ENCODE results near the gene AGAP3.

The AGAP3 gene

DNA sequence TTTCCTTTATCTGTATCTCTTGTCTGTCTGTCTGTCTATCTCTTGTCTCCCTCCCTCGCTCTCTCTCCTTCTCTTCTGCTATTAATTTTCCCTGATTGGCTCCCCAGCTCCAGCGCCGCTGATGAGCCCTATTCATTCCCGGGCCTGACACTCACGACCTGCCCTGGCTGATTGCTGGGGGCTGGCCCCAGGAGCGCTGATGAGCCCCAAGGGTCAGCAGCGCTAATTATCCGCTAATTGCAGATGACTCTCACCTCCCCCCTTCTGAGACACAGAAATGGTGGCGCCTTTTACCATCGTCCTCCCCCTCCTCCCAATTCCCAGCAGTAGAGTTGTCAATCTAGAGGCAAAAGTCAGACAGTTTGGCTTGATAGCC, 82.5 kb downstream of the AGAP3 start:
- no peak for DNase-seq

DNA sequence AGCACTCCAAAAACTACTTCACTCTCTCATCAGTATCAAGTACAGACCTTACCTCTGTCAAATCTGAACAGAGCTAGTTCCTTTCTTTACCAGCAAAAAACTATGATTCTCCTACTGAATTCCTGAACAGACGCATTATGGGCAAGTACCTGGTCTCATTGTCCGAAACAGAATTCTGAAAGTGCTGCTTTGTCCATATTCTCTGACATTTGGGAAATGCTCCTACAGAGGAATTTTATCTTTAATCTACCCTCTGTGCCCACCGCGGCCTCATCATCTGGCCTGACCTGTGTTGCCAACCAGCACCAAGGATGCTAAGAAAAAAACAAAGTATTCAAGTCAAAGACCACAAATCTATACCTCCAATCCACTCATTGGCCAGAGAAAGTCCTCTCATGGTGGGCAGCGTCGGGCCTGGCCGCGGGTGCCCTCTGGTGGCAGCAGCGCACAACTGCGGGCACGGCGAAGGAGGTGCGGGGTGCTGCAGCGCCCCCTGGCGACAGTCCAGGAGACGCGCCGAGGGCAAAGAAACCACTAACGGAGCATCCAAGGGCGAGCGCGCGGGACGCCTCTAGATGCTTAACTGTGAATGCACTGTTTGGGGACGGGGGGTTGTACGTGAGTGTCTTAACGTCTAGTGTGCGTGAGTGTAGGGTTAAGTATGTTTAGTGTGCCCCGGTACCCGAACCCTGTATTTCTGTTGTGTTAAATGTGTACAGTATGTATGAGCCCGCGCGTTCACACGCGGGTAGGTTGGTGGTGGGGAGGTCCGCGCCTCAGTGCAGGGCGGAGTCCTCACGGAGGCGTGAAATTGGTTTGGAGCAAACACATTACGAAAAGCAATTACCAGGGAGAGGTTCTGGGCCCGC, 86.2 kb downstream of the AGAP3 start:
- peak; percentile 29 for DNase-seq

DNA sequence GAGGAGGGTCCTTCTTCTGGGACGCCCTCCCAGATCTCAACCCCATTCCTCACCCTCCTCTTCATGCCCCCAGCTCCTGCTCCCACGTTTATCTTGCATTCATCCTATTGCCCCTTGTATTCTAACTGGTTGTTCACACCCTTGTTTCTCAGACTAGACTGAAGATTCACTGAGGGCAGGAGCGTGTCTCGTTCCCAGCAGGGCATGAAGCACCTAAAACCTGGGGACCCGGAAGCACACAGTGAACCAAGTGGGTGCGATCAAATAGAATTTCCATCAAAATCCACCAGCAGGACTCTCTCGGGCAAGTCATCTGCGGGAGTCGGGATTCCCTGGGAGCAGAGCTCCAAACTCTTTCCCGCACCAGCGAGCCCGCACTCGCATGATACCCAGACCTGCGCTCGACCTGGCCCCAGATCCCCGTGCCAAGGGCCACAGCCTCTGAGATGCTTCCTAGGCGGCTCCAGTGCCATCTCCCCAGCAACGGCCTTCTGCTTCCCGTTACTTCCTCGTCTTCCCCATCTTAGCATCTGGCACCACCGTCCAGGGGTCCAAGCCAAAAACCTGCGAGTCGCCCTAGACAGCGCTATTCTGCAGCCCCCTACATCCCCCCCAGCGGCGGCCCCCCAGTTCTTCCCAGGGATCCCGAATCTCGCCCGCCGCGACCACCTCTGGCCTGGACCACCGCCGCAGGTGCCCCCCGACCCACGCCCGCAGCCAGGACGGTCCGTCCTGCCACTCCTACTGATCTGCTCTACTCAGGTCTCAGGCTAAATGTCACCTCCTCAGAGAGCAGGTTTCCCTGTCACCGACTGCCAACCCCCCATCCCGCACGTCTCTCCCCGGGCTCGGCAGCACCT, 87.3 kb downstream of the AGAP3 start:
- DNase-seq = no peak

DNA sequence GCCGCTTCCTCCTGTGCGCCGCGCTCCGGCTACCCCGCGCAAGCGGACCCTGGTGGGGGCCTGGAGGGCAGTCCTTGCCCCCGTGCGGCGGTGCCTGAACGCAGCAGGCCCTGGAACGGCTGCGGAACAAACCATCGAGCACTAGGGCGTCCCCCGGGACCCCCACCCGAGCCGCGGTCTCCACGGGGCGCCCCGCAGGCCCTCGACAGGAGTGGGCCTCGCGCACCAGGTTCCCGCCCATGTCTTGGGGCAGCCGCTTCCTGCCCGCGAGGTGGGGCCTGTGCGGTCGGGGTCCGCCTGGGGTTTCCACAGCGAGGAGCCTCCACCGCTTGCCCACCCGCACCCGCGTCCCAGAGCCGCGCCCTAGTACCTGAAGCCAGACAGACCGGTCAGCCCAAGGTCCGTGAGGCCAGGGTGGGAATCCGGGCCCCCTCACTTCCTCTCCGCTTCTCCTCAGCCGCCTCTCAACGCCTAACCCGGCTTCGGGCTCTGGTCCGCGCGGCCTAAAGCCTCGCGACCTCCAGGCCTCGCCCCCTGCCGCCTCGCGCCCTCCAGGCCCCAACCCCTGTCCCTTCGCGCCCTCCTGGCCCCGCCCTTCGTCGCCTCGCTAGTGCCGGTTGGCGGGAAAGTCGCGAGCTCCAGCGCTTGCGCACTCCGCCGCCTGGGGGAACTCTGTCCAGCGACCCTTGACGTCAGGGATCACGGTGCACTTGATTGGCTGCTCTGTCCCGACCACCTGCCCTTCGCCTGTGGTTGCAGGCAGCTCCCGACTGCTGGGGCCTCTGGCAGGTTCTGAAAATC, 88.2 kb downstream of the AGAP3 start:
- no peak for DNase-seq

DNA sequence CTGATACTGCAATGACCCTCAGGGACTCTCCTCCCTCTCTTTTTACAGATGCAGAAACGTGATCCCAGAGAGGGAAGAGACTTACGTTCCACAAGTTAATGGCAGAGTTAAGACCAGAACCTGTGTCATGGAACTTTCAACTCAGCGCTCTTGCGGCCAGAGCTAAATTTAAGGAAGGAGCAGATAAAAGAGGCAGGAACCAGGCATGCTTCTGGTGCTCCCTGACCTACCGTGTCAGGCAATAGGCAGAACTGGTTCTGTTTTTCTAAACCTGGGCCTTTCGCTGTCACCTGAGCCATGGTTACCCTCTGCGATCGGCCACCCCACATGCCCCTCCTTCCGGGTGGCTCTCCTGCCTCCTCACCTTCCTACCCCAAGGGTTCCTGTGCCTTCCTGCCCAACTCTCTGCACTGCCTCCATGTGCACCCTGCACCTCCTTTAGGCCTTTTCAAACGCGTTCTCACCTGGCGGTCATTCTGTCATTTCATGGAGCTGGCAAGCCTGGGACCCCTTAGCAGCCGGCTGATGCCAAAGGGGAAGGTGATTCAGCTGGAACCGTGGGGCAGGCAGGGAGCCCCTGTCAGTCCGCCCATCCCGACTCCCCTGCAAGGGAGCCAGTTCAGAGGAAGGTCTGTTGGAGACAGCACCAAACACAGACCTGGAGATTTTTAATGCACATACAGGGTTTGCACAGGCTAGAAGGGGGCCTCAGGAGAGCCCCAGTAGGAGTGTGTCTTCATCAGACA, 88.9 kb downstream of the AGAP3 start:
- DNase-seq = no peak

GRCh38 chr7:151175793-151176311, 89.6 kb downstream of the AGAP3 start:
- DNase-seq = no peak

- DNase-seq = no peak
Measured at GRCh38 chr7:151176401-151176800, 90.1 kb downstream of the AGAP3 start.

GRCh38 chr7:151177310-151177709, 91.0 kb downstream of the AGAP3 start:
- no peak for DNase-seq

GRCh38 chr7:151178236-151178635, 92.0 kb downstream of the AGAP3 start:
- DNase-seq = no peak

DNA sequence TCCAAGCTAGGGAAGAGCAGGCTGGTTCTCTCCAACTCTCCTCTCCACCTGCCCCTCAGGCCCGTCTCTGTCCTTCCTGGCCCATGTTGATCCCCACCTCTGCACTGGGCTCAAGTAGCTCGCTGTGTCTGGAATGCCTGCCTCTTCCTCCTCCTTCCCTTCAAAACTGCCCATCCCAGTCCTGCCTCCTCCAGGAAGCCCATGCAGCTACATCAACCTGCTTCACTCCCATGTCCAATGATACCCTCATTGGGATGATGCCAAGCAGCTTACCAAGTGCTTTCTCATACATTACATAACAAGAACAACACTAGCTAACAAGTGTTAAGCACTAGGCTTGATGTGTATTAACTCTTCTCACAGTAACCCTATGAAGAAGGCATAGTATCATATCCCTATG, 92.6 kb downstream of the AGAP3 start:
- no peak for DNase-seq

DNA sequence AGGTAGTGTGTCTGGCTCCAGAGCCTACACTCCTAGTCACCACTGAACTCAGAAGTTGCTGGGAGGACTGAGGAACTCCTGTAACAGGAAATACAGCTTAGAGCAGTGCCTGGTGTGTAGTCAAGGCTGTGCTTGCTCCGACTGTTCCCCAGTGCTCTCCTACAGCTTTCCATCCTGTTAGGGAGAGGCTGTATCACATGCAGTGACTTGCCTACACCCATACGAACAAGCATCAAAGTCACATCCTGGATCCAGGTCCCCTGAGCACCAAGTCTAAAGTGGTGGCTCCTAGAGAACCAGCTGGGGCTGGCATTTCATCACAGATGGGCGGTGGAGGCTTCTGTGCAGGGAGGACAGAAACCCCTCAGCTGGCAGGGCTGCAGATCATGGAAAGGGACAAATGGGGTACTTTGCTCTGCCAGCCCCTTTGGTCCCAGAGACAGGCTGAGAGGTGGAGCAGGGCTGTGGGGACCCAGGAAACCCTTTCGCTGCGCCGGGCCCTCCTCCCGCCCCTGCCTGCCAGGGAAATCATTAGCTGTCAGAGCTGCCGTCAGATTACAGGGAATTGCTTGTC, 93.1 kb downstream of the AGAP3 start:
- DNase-seq = no peak

- DNase-seq = no peak
Measured at GRCh38 chr7:151179946-151180345, 93.7 kb downstream of the AGAP3 start.

- no peak for DNase-seq
Measured at GRCh38 chr7:151181011-151181431, 94.7 kb downstream of the AGAP3 start.

DNA sequence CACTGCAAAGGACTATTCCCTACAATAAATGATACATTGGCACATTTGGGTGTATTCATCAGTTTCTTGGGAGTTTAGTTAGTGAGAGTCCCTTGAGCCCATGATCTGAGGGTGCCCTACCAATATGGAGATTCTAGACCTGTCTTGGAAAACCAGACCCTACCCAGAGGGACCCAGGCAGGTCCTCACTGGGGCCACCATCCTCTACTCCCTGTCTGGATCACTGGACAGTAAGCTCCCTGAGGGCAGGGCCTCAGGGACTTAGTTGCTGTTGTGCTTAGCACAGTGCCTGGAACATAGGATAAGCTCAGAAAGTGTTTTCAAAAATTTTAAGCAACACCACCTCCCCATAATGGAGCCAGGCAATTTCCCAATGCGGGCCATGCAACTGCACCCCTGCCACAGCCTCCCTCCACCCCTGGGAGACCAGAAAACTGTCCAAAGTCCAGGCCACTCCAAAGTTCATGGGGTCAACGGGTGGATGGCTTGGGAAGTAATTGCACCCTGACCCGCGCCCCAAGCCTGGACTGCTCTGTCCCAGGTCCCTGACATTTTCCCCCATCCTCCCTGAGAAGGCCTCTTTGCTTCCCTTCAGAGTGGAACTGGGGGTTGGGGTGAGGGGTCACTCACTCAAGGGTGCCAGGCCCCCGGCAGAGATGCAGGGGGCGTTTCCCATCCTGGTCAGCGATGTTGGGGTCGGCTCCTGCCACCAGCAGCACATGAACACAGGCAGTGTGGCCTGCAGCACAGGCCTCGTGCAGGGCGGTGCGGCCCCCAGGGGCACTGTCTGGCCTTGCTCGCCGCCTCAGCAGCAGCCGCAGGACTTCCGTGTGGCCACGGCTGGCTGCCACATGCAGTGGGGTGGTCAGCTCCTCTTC, 99.7 kb downstream of the AGAP3 start:
- DNase-seq = no peak

- DNase-seq = no peak
Measured at GRCh38 chr7:151186640-151187408, 100.5 kb downstream of the AGAP3 start, which contains the start of gene ASB10. Gene ASB10, minus strand, starts transcription at chr7:151187250. Its CDS starts 120 bp downstream, at chr7:151187130.

DNA sequence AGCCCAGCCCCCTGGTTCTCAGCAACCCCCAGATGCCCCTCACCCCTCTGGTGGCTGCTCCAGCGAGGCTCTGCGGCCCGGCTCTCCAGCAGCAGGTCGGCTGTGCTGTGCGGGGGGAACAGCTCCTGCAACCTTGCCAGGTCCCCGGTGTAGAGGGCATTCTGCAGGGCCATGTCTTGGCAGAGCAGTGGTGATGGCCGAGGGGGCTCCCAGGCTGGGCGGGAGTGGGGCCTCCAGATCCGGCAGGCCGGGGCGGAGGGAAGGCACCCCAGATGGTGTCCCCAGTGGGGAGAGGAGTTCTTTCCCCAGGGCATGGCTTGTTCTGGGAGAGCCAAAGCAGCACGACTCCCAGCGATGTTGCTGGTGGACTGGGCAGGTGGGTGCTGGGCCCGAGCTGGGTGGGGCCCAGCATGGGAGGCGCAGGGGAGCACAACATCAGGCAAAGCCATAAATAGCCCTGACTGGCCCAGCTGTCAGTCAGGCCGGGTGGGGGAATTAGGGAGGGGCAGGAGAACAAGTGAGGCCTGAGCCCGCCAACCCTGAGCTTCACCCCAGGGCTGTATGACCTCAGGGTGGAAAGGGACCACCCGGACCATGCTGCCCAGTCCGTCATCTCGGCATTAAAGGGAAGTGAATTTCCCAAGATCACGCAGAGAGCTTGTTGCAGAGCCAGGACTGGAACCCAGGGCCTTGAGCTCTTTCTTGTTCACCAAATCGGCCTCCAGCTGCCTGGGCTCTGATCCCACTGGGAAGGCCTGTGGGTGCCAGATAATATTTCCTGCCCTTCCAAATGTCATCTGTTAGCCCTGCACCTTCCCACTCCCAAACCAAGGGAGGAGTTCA, 101.4 kb downstream of the AGAP3 start:
- no peak for DNase-seq

DNA sequence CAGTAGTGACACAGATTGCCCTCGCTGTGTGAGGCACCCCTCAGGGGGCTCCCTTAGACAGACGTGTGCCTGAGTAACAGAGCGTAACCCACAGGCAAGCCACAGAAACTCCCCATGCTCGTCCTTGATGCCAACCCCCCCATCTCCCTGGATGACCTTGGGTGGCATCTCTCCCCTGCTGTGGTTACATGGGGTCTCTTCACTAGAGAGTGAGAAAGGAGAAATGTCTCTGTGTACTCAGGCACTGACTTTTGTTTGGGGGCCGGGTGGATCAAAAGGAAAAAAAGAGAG, 101.9 kb downstream of the AGAP3 start:
- DNase-seq = no peak

GRCh38 chr7:151189038-151189437, 102.8 kb downstream of the AGAP3 start:
- no peak for DNase-seq

DNA sequence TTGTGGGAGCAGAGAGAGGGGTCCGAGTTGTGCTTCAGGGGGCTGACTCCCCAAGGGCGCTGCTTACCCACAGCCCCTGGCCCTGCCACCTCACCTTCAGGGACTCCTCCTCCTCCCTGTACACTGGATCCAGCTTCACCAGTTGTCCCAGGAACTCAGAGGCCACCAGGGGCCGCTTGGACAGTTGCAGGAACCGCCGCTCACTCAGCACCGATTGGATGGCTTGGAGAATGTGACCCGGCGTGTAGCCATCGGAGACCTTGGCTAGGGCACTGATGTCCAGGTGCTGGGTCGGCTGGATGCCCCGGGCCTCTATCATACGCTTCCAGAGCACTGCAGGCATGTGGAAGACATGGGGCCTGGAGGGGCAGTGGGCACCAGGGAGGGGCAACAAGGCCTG, 105.3 kb downstream of the AGAP3 start:
- DNase-seq = no peak

All from GF-D8 (cell line).